22Rv1 (cell line): ENCODE measurements around the gene ARHGAP26.

Experiments
- H3K27ac ChIP-seq: fragments of 450-650 bp; 2 replicates; pipeline ENCODE4 v1.5.1; 2017
- CTCF ChIP-seq: fragments of 450-650 bp; IDR thresholded peaks from 2 replicates; pipeline ENCODE4 v1.5.1; 2017; ENCODE audit warnings: mild to moderate bottlenecking
- ZFX ChIP-seq: fragments of 450-650 bp; IDR thresholded peaks from 2 replicates; pipeline ENCODE4 v1.6.1; 2017; ENCODE audit warnings: antibody characterized with exemption, borderline replicate concordance

Gene ARHGAP26

DNA sequence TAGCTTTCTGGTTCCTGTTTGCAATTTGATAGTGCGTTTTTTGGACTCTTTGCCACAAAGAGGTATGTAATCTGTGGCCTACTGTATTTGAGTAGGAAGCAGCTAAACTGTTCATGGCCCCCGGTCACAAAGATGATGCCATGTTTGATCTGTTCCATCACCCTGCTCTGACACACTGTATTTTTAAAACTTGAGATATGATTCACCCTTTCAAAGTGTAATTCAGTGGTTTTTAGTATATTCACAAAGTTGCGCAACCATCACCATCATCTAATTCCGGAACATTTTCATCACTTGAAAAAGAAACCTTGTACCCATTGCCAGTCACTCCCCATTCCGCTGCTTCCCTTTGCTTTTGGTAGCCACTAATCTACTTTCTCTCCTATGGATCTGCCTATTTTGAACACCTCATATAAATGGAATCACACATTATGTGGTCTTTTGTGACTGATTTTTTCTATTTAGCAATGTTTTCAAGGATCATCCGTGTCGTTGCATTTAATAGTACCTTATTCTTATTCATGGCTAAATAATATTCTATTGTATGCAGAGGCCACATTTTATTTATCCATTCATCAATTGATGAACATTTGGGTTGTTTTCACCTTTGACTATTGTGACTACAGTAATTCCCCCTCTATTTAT, 491.7 kb downstream of the ARHGAP26 start:
- no peak overlapping the region for H3K27ac ChIP-seq
- TF ChIP-seq ZFX (no peak), CTCF (no peak)

DNA sequence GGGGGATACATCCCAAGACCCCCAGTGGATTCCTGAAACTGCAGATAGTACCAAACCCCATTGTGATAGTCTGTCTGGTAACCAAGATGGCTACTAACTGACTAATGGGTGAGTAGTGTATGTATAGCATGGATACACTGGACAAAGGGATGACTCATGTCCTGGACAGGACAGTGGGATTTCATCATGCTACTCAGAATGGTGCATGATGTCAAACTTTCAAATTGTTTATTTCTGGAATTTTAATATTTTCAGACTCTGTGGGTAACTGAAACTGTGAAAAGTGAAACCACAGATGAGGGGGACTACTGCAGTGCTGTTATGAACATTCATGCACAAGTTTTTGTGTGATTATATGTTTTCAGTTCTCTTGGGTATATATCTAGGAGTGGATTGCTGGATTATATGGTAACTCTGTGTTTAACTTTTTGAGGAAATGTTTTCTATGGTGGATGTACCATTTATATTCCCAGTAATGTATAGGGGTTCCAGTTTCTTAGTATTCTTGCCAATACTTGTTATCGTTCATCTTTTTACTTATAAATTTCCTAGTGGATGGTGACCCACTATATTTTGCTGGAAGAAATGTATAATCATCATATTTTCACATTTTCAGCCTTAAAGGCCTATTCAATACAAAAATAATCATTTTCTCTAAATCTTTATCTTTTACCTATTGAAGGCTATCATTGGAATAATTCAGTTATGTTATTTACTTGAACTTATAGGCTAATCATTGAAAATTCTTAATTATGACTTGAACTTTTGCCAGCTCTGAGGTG, 492.4 kb downstream of the ARHGAP26 start:
- TF ChIP-seq CTCF (no peak), ZFX (no peak)
- no peak overlapping the region for H3K27ac ChIP-seq

DNA sequence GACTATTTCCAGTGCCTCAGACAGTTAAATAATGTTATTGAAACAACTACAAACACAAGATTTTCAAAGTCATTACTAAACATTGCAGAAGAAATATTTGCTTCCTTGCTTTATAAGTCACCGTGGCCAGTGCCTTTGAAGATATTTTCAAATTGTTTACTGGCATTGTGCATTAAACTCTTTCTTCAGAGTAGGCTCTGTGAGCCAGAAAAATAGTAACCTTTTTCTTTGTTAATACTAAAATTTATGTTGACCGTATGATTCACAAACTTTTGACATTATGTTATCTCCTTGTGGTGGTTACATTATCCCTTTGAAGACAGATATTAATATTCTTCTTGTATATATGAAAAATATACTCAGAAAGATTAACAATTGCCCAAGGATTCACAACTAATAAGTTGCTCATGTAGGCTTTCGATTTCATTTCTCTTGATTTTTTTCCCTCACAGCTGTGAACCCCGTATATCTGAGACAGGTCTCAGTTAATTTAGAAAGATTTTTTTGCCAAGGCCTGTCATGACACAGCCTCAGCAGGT, 493.2 kb downstream of the ARHGAP26 start:
- no peak for TF ChIP-seq CTCF
- no peak for TF ChIP-seq ZFX
- no peak overlapping the region for H3K27ac ChIP-seq

DNA sequence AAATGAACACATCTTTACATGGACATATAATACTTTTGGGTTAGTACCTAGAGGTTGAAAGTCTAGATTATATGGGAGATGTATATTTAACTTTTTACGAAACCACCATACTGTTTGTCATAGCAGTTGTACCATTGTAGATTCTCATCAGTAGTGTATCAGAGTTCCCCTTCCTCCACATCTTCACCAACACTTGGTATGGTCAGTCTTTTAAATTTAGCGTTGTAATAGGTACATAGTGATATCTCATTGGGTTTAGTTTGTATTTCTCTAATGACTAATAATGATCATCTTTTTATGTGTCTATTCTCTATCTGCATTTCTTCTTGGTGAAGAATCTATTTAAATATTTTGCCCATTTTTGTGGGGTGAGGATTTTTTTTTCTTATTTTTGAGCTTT, 495.8 kb downstream of the ARHGAP26 start:
- TF ChIP-seq ZFX (no peak), CTCF (no peak)
- H3K27ac ChIP-seq = no peak overlapping the region

DNA sequence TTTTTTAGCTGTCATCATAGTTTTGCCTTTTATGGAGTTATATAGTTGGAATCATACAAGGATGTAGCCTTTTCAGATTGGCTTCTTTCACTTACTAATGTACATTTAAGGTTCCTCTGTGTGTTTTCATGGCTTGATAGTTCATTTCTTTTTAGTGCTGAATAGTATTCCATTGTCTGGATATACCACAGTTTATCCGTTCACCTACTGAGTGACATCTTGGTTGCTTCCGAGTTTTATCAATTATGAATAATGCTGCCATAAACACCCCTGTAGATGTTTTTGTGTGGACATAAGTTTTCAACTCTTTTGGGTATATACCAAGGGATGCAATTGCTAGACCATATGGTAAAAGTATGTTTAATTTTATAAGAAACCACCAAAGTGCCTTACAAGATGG, 497.0 kb downstream of the ARHGAP26 start:
- no peak overlapping the region for H3K27ac ChIP-seq
- no peak for TF ChIP-seq CTCF
- no peak for TF ChIP-seq ZFX

GRCh38 chr5:143268388-143268787, 498.2 kb downstream of the ARHGAP26 start:
- no peak for TF ChIP-seq ZFX
- TF ChIP-seq CTCF = no peak
- H3K27ac ChIP-seq = no peak overlapping the region

- TF ChIP-seq CTCF (no peak), ZFX (no peak)
- H3K27ac ChIP-seq = no peak overlapping the region
These were observed 501.3 kb downstream of the ARHGAP26 start for GRCh38 chr5:143271431-143271830.
